GM12875 (cell line): ENCODE data around the gene FADS2.

ENCODE experiments used
- H3K4me3 ChIP-seq: one replicate; pipeline ENCODE4 v1.5.1; 2011; ENCODE audit warnings: low read depth, low read length, control low read depth
- TF ChIP-seq, protein P1 (sequence below): IDR thresholded peaks from 2 replicates; pipeline ENCODE4 v1.5.1; 2011; ENCODE audit warnings: low read depth, mild to moderate bottlenecking, control low read depth, inconsistent platforms, low read length, moderate library complexity, borderline replicate concordance; ENCODE audit not compliant: insufficient read depth

Gene FADS2

DNA sequence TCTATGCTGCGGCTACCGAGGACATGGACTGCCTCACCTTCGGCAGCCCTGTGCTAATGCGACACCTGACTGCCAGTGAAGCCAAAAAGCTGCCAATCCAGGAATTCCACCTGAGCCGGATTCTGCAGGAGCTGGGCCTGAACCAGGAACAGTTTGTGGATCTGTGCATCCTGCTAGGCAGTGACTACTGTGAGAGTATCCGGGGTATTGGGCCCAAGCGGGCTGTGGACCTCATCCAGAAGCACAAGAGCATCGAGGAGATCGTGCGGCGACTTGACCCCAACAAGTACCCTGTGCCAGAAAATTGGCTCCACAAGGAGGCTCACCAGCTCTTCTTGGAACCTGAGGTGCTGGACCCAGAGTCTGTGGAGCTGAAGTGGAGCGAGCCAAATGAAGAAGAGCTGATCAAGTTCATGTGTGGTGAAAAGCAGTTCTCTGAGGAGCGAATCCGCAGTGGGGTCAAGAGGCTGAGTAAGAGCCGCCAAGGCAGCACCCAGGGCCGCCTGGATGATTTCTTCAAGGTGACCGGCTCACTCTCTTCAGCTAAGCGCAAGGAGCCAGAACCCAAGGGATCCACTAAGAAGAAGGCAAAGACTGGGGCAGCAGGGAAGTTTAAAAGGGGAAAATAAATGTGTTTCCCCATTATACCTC is 32.1 kb upstream of the FADS2 start:
- H3K4me3 ChIP-seq, result no peak overlapping the region
- TF ChIP-seq, protein P1, sequence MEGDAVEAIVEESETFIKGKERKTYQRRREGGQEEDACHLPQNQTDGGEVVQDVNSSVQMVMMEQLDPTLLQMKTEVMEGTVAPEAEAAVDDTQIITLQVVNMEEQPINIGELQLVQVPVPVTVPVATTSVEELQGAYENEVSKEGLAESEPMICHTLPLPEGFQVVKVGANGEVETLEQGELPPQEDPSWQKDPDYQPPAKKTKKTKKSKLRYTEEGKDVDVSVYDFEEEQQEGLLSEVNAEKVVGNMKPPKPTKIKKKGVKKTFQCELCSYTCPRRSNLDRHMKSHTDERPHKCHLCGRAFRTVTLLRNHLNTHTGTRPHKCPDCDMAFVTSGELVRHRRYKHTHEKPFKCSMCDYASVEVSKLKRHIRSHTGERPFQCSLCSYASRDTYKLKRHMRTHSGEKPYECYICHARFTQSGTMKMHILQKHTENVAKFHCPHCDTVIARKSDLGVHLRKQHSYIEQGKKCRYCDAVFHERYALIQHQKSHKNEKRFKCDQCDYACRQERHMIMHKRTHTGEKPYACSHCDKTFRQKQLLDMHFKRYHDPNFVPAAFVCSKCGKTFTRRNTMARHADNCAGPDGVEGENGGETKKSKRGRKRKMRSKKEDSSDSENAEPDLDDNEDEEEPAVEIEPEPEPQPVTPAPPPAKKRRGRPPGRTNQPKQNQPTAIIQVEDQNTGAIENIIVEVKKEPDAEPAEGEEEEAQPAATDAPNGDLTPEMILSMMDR, result no peak

DNA sequence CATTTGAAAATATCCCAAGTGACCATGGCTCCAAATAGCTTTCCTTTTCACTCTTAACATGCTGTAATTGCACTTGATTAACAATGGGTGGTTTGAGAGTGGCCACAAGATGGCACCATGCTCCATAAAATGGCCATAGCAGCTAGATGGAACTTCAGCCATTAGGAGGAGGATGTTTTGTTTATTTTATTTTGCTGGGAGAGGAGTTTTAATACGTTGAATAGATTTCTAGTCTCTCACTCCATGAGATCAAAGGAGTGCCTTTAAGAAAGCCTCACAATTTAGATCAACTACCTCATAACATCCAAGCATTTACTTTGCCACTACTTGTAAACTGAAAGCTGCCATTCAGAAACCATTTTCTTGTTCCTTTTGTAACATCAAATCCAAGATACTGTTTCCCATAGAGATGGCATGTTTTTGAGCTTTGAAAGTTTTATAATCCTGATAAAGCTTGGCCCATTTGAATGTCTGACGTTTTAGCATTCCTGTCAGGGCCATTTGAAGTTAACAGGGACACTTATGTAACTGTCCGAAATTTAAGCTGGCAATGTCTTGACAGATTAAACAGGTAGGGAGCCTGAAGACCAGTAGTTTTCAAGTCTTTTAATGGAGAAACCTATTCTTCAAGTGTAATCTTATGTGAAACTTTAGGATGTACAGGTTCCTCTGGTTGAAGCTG is 30.7 kb upstream of the FADS2 start:
- TF ChIP-seq, protein P1, result peak; percentile 64; the same call in 1 of the 2 replicates
- no peak overlapping the region for H3K4me3 ChIP-seq

DNA sequence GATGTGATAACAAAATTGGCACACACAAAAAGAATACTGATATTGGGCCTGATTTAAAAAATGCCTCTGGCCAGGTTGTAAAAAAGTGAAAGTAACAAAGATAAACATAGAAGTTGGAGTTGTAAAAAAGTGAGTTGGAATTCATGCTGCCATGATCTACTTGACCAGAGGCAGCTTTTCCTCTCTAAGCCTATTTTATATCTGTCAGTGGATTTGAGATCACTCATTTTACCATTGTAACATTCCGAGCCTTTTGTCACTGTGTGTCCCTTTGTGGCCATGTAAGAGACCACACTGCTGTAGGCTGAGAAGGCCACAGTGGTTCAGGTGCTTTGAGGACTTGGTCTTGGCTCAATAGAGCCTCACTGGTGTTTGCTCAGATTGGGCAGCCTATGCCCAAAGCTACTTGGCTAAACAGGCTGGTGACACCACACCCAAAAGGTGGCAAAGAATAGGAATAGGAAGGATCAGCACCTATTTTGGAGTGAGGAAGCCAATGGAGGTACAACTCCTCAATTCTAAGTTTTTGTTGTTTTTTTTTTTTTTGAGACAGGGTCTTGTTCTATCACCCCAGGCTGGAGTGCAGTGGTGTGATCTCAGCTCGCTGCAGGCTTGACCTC is 28.3 kb upstream of the FADS2 start:
- TF ChIP-seq, protein P1, result no peak
- H3K4me3 ChIP-seq, result no peak overlapping the region

DNA sequence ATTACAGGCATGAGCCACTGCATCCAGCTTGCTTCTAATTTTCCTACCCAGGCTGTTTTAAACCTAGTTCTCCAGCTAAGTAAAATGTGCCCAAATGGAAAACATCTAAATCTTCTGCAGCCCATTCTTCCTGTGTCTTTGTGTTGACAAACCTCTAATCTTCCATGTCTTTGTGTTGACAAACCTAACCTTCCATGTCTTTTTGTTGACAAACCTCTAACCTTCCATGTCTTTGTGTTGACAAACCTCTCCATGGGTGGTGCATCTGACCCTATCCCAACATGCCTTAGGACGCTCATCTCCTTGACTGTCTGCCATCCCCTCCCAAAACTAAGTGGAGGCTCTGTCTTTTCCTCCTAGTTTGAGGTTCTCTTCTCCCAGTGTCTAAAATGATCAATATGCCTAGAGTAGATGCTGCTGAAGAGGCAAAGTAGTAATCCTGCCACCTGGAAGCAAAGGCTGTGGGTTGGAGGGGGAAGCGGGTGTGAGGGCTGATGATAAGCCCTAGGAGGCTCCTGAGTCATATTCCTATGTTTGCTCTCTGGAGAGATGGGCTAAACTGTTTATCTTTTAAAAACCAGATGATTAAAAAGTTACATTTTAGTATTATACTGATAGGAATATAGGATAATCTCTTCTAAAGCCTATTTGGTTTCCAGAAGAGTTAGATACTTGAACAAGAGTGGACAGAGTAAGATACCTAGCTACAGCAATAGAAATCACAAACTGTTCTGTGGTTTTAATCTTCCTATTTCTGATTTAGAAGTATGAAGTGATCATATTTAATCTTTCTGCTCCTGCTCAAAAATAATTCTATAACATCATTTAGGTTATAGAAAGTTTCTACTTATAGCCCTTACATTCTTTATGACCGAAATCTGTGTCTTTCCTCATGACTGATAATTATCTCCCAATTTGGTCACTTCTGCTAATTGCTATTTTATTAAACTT is 27.5 kb upstream of the FADS2 start:
- TF ChIP-seq, protein P1, result no peak
- no peak overlapping the region for H3K4me3 ChIP-seq

DNA sequence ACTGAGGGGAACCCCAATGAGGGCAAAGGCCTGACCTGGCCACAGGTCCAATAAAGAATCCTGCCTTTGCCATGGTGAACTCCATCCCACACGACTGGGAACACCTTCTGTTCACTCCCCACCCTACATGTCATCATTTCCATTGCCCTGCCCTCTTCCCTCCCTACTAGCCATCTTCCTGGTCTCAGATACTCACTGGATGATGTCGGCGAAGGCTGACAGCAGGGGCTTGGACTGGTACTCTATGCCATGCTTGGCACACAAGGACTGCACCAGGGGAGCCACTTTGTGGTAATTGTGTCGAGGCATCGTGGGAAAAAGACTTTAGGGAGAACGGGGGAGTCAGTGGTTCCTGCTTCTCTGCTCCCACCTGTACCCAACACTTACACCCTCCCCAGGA is 25.5 kb upstream of the FADS2 start:
- TF ChIP-seq, protein P1, result no peak
- no peak overlapping the region for H3K4me3 ChIP-seq

DNA sequence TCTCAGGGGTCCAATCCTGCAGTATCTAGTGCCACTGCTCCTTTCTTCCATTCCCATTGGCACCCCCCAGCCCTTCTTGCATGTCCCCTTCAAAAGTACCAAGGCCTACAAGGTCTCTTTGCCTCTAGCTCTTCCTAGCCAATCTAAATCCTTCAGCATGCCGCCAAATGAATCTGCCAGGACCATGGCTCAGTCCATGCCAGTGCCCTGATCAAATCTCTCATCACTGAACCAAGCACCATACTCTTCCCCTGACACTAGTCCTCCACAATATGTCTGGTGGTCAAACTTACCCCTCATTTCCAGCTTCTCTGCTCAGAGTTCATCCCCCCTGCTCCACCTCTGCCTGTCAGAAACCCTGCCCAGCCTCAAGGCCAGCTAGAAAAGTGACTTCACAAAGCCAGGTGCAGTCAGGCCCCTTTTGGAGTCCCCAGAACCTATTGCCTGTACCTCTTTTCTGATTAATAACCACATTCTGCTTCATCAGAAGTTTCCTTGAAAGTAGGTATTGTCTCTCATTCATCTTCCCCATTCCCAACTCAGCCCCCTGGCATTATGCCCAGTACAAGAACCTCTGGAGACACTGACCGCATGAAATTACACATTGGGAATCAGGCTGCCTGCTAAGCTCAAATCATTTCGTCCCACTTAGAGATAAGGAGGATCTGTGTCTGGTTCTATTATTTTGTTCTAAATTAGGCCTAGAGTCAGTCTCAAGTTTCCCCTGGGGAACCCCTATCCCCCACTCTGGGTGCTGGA is 24.0 kb upstream of the FADS2 start:
- H3K4me3 ChIP-seq, result no peak overlapping the region
- TF ChIP-seq, protein P1, result no peak
